ENCODE data around the gene U2AF2.

U2AF2 gene

DNA sequence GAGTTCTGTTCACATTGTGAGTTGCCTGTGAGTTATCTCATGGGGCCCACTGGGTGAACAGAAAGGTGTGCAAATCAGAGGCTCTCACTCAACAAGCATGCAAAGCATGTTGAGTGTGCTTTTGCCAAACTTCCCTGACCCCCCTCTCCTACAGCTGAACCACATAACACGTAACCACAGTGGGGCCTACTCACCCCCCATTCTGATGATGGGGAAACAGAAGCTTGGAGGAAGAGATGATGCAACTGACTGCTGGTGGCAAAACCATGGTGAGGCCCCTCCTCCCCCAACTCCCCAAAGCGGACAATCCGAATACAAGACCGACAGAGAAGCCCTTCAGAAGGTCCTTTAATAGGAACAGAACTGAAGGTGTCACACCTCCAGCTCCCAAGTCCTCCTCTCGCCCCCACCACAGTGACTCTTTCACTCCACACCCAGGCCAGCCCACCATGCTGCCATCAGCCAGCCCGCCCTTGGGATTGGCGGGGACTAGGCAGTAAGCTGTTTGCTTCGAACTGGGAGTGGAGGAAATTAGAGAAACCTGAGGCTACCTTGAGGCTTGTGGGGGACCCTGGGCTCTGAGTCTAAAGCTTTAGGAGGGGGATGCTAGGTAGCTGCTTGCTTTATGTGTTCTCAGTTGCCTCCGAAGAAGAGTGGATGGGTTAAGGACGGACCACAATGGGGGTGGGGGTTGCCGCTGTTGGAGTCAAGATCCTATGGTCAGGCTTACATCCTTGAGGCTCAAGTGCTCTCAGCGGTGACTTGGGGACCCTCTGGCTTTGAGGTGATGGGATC lies 34.2 kb upstream of the U2AF2 start:
- intact Hi-C loops (cut with DNase I) = no loop called here

GRCh38 chr19:55621205-55621672 lies 33.6 kb upstream of the U2AF2 start:
- peak in 2 of 10 donors; percentile 57 to 80 for DNase-seq
- intact Hi-C loops (cut with DNase I) = no loop called here

More for the DNA sequence above, 34.2 kb upstream of the U2AF2 start:
- peak in 2 of 10 donors; percentile 59 for DNase-seq

DNA sequence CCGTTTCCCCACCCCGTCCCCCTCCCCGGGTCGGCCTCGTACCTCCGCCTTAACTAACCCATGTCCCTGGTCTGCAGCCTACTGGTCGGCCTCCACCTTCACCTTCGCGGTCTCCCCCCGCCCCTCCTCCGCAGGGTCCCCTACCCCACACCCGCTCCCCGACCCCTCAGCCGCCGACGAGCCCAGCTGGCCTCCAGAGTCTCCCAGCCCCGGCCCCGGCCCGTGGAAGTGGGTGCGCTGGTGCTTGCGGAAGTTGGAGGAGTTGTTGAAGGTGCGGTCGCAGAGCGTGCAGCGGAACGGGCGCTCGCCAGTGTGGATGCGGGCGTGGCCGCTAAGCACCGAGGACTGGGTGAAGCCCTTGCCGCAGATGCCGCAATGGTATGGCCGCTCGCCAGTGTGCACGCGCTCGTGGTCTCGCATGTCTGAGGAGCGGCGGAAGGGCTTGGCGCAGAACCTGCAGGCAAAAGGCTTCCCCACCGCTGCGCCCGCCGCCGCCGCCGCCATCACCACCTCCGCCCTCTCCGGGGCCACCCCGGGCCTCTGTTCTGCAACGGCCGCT lies 33.1 kb upstream of the U2AF2 start:
- intact Hi-C loops (cut with DNase I) = no loop called here
- peak in 2 of 10 donors; percentile 69 to 85 for DNase-seq

DNA sequence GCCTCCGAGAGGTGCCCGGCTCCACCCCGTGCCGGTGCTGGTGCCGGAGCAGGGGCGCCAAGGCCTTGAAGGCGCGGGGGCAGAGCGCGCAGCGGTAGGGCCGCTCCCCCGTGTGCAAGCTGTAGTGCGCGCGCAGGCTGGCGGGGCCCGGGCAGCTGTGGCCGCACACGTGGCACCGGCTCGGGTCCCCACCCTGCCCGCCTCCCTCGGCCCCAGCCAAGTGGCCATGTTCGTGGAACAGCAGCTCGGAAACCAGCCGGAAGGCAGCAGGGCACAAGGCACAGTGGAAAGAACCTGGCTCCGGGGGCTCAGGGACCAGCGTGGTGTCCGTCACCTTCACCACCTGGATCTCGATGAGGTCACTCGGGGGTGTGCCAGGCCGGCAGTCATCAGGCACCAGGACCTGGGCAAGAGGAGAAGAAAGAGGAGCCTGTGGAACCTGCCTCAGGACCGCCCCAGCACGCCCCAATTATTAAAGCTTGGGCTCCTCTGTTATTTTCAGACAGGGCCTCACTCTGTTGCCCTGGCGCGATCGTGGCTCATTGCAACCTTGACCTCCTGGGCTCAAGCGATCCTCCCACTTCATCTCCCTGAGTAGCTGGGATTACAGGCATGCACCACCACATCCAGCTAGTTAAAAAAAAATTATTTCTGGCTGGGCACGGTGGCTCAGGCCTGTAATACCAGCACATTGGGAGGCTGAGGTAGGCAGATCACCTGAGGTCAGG lies 32.4 kb upstream of the U2AF2 start:
- peak in 1 of 10 donors; percentile 64 for DNase-seq
- intact Hi-C loops (cut with DNase I) = no loop called here

- intact Hi-C loops (cut with DNase I) = no loop called here
- DNase-seq = peak in 2 of 10 donors; percentile 58 to 62
Measured at GRCh38 chr19:55623130-55623529, 31.7 kb upstream of the U2AF2 start.

GRCh38 chr19:55623561-55623960 lies 31.3 kb upstream of the U2AF2 start:
- intact Hi-C loops (cut with DNase I) = no loop called here
- no peak for DNase-seq

DNA sequence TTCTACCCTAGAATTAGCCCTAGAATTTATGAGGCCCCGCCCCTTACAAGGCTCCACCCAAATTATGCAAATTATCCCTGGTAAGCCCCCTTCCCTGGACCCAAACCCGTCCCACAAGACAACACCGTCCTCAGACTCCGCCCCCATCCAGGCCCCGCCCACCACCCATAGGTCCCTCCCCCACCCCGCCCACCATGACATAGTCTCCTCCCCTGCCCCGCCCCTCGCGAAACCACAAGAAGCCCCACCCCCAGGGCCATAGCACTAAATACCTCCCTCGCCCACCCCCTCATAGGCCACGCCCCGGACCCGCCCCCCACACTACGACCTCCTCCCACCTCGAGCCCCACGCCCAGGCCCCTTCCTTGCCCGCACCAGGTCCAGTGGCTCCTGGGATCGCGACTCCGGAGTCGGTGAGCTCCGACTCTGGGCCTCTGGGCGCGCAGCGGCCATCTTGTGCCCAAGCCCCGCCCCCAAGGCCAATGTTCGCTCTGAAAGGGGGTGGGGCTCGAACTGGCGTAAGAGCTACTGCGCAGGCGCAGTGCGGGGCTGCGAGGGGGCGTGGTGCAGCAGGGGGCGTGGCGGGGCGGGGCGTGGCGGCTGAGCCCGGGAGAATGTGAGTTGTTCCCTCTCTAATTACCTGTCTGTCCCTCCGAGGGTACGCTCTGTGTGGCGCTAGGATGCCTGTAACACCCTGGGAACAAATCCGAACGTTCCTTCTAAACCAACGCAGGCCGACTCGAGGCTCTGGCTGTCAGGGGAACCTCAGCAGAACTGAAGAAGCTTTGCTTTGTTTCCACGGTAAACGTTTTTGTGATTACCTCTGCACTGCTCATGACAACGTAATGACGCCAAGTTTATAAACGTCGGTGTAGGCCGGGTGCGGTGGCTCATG lies 30.5 kb upstream of the U2AF2 start, which contains the start of gene ZNF784:
TSS of gene ZNF784 (minus strand) at position 458 of the 895 bp plus-strand sequence. CDS start at position 453, 5 bp downstream.
- DNase-seq = peak; percentile 84 to 99 (median 91)
- intact Hi-C loops (cut with DNase I) = no loop called here

DNA sequence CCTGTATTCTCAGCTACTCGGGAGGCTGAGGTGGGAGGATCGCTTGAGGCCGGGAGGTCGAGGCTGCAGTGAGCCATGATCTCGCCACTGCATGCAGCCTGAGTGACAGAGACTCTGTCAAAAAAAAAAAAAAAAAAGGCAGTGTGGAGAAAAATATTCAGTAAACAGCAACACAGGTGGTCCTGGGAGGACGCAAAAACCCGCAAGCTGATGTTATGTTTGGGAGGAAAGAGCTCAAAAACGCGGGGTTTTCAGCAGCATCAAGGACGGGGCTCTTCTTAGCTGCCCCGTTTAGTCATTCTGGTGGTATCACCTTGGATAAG lies 29.9 kb upstream of the U2AF2 start:
- intact Hi-C loops (cut with DNase I) = no loop called here

GRCh38 chr19:55626350-55626749 lies 28.5 kb upstream of the U2AF2 start:
- intact Hi-C loops (cut with DNase I) = no loop called here
- DNase-seq = no peak

More for the DNA sequence above, 29.9 kb upstream of the U2AF2 start:
- DNase-seq = no peak

DNA sequence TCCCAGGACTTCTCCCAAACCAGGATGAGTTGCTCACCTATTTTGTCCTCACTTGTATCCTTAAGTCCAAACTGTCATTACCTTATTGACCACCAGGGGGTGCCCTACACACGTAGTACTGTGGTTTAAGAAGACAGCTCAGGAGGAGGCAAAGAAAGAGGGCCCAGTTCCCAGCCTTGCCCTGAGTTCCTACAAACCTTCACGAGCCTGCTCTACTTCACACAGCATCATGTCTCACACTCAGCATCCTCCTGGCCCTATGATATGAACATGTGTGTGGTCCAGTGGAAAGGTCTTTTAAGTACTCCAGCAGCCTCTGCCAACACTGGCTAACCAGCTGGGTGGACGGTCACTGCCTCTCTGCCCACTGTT lies 22.4 kb upstream of the U2AF2 start:
- intact Hi-C loops (cut with DNase I) = loop anchor here (5.0 kb wide), 1 partner anchor 115 kb away; no protein-coding TSS in a partner anchor
- peak in 7 of 10 donors; percentile 74 to 91 (median 81) for DNase-seq

DNA sequence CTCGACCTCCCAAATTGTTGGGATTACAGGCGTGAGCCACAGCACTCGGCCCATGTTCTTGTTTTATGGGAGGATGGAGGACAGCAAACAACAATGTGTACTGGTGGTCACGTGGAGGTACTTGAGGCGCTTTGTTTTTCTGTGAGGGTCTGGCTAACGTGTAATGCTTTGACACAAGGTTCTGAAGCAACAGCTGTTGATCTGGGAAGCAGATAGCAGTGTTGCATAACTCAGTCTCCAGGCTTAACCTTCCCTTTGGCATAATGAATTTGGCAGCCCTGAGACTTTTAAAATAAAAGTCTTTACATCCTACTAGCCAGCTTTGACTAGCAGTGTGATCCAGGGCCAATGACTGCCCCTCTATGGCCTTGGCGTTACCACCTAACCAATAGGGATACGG lies 21.0 kb upstream of the U2AF2 start:
- peak in 1 of 10 donors; percentile 18 for DNase-seq
- intact Hi-C loops (cut with DNase I) = loop anchor here (5.0 kb wide), 1 partner anchor 117 kb away; no protein-coding TSS in a partner anchor

DNA sequence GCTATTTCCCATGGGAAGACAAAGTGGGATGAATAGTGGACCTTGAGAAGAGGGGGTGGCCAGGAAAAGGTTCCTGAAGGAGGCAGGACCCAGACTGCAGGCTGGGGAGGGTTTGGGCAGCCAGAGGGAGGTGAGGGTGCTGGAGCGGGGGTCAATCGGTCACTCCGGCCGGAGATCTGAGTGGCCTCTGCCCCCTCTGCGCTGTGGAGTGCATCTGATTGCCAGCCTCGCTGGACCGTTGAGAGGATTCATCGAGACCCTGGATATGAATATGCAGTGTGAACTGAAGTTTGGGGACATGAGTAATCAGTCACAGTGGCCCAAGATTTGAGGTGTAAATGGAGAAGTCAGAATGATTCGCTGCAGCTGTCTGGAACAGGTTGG lies 19.5 kb upstream of the U2AF2 start:
- intact Hi-C loops (cut with DNase I) = no loop called here
- peak in 2 of 10 donors; percentile 48 to 71 for DNase-seq

GRCh38 chr19:55635856-55636440 lies 18.9 kb upstream of the U2AF2 start:
- intact Hi-C loops (cut with DNase I) = no loop called here
- DNase-seq = peak in 1 of 10 donors; percentile 63

- DNase-seq = peak in 2 of 10 donors; percentile 26 to 60
- intact Hi-C loops (cut with DNase I) = no loop called here
Measured at GRCh38 chr19:55636723-55637122, 18.1 kb upstream of the U2AF2 start.

- DNase-seq = peak in 2 of 10 donors; percentile 27 to 72
- intact Hi-C loops (cut with DNase I) = no loop called here
Measured at GRCh38 chr19:55637534-55637933, 17.3 kb upstream of the U2AF2 start.

- intact Hi-C loops (cut with DNase I) = no loop called here
- peak in 2 of 10 donors; percentile 70 to 83 for DNase-seq
Measured at GRCh38 chr19:55638864-55639359, 15.9 kb upstream of the U2AF2 start.

- intact Hi-C loops (cut with DNase I) = no loop called here
- peak in 8 of 10 donors; percentile 45 to 95 (median 68) for DNase-seq
Measured at GRCh38 chr19:55640043-55640576, 14.7 kb upstream of the U2AF2 start.

DNA sequence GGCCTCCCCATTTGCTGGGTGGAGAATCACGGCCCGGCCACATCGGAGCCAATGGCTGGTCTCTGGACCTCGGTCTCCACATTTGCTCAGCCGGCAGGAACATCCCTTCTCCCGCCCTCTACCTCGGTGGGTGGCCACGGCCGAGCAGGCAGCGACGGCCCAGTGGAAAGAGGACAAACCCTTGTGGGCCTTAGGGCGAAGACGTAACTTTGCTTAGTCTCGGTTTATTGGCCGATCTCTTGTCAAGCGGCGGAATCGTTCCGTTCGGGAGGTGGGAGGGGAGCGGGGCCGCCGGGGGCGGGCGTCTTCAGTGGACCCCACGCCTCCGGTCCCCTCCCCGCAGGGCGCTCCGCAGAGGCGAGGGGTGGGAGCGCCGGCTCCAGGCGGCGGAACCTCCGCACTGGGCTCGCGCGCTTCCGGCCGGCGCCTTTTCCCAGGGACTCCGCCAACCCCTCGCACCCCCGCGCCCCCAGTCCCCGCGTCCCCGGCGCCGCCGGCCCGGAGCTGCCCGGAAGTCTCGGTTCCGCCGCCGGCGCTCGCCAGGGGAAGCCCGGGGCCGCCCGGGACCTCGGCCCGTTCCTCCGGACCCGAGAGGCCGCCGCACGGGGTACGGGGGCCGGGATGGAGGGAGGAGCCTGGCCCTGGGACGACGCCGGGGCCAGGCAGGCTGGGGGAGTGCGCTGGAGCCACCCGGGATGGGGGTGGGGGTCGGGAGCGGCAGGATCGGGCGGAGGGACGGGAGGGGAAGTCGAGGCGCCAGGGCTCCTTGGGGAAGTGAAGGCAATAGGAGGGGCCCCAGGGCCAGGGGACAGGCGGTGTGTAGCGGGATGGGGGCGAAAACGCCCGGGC lies 14.0 kb upstream of the U2AF2 start, which contains the start of gene ZNF580:
TSS of gene ZNF580 (plus strand) at position 426 of the 849 bp plus-strand sequence. CDS start 1,507 bp downstream, outside the sequence.
- DNase-seq = peak; percentile 49 to 94 (median 65)
- intact Hi-C loops (cut with DNase I) = no loop called here

Data from posterior cingulate gyrus (tissue), 11 donors.